Stimulated activated CD8-positive, alpha-beta memory T cell treated with anti-CD3 and anti-CD28 coated beads, Interleukin-15, amount 100 ng/mL, for 48 hours (primary cell): Measurements from ENCODE around the gene PORCN.

ENCODE experiments used
- DNase-seq, 2 donors: peaks; one replicate each; pipeline ENCODE4 v3.0.0-alpha.2; 2020; ENCODE audit warnings: low read depth in 2 of 2

Gene PORCN

GRCh38 chrX:48508400-48509244 lies at the start of gene PORCN:
TSS of gene PORCN (plus strand) at chrX:48508992. CDS start at chrX:48509821, 829 bp downstream.
- peak; percentile 73 to 74 for DNase-seq

DNA sequence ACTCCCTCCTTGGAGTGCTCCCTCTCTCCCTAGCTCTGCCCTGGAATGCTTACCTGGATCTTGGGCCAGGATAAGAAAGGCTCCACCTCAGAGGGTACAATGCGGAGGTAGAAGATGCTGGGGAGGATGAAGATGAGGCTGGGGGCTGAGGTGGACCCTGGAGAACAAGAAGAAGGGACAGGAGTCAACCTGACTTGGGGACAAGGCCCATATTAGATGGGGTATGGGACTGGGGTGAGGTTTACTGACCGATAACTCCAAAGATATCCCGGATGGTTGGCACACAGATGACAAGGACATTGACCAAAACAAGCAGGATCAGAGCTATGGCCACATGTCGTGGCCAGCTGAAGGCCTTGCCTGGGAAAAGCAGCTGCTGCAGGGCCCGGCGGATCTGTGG lies 49.3 kb upstream of the PORCN start:
- no peak for DNase-seq

GRCh38 chrX:48460031-48460430 lies 48.8 kb upstream of the PORCN start:
- DNase-seq = no peak

- DNase-seq = no peak
These were observed 48.2 kb upstream of the PORCN start for GRCh38 chrX:48460606-48461005.

GRCh38 chrX:48461830-48462229 lies 47.0 kb upstream of the PORCN start:
- no peak for DNase-seq

- DNase-seq = no peak
These were observed 43.4 kb upstream of the PORCN start for GRCh38 chrX:48465336-48465933.

- no peak for DNase-seq
These were observed 42.1 kb upstream of the PORCN start for GRCh38 chrX:48466696-48467095.

GRCh38 chrX:48467281-48467761 lies 41.5 kb upstream of the PORCN start:
- DNase-seq = no peak

DNA sequence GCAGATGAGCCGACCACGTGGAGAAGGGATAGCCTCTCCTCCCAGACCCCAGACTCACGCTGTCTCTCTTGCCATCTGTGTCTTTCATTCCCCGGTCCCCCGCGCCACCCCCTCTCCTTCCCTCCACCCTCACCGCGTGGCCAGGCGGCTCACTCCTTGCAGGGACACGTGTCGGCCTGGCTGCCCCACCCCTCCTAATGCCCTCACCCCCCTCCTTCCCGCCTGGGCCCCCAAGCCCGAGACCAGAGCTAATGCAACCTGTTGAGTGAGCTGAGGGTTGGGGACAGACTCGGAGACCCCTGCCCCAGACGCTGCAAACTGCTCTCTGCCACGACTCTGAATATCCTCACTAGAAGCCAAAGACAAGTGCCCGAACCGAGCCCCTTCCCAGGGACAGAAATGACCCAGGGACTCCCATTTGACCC lies 40.5 kb upstream of the PORCN start:
- DNase-seq = peak; percentile 27 to 34

- peak; percentile 10 to 33 for DNase-seq
These were observed 39.8 kb upstream of the PORCN start for GRCh38 chrX:48468693-48469691.

- no peak for DNase-seq
These were observed 38.5 kb upstream of the PORCN start, which contains the start of gene SLC38A5 for GRCh38 chrX:48470110-48470832. TSS of gene SLC38A5 (minus strand) at chrX:48470260. CDS start at chrX:48467924, 2,336 bp downstream.

GRCh38 chrX:48470833-48471118 lies 38.0 kb upstream of the PORCN start:
- no peak for DNase-seq

GRCh38 chrX:48471504-48471903 lies 37.3 kb upstream of the PORCN start:
- no peak for DNase-seq

DNA sequence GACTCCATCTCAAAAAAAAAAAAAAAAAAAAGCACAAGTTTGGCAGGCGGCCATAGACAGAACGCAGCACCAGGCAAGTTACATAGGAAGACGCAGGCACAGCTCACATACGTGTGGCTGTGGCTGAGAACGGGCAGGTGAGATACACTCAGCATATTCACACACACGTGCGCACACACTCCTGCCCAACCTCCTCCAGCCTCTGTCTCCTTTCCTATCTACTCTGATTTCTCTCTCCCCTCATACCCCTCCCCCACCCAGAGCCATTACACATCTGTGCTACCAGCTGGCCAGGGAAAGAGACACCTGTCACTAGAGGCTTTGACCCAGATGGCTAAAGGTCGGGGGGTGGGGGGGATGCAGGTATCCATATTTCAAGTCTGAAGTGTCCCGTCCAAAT lies 36.6 kb upstream of the PORCN start:
- DNase-seq = no peak

- no peak for DNase-seq
These were observed 35.7 kb upstream of the PORCN start for GRCh38 chrX:48472851-48473703.

DNA sequence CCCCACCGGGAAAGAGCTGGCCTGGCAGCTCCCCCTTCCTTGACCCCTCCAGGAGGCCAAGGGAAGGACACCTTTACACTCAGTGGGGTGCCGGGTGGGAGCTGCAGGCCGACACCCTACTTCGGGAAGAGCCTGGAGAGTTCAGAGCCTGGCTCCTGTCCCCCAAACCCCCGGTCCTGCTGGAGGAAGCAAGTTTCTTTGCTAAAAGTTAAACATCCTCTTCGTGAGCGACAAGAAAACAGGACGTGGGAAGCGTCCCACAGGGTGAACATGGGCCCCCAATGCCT lies 35.1 kb upstream of the PORCN start:
- no peak for DNase-seq

DNA sequence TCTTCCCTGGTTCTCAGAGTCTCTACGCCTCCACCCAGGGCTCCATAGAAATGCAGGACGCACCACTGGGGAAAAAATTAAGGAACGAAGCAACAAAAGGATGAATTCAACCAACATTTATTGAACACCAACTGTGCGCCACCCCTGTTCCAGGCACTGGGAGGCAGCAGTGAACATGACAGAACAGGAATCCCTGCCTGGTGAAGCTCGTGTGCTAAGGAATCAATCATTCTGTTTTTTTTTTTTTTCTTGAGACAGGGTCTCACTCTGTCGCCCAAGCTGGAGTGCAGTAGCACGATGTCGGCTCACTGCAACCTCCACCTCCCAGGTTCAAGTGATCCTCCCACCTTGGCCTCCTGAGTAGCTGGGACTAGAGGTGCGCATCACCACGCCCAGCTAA lies 34.7 kb upstream of the PORCN start:
- DNase-seq = no peak

GRCh38 chrX:48474581-48474980 lies 34.2 kb upstream of the PORCN start:
- no peak for DNase-seq

- DNase-seq = no peak
These were observed 33.5 kb upstream of the PORCN start for GRCh38 chrX:48475296-48475695.

- DNase-seq = peak; percentile 74 to 78
These were observed 32.8 kb upstream of the PORCN start, which contains the start of gene FTSJ1 for GRCh38 chrX:48475774-48476577. TSS of gene FTSJ1 (plus strand) at chrX:48476199. CDS start at chrX:48478048, 1,849 bp downstream.
